ENCODE measurements around the gene ADH7.
A peak's percentile ranks its signal among the peaks of the same experiment; 100 is the strongest.
"Not testable (repeated sequence)": the region's sequence is repeated elsewhere in the genome, so short reads cannot be mapped to it uniquely, and the experiment has no call there.

Gene ADH7

DNA sequence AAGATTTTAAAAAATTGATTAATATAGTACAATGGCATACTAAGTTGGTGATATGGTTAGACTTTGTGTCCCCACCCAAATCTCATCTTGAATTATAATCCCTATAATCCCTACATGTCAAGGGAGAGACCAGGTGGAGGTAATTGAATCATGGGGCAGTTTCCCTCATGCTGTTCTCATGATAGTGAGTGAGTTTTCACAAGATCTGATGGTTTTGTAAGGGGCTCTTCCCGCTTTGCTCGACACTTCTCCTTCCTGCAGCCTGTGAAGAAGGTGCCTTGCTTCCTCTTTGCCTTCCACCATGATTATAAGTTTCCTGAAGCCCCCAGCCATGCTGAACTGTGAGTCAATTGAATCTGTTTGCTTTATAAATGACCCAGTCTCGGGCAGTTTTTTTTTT is 20.2 kb downstream of the ADH7 start:
- DNase-seq = not testable (repeated sequence)

- no peak for DNase-seq
These were observed 20.7 kb downstream of the ADH7 start for GRCh38 chr4:99414401-99414800.

DNA sequence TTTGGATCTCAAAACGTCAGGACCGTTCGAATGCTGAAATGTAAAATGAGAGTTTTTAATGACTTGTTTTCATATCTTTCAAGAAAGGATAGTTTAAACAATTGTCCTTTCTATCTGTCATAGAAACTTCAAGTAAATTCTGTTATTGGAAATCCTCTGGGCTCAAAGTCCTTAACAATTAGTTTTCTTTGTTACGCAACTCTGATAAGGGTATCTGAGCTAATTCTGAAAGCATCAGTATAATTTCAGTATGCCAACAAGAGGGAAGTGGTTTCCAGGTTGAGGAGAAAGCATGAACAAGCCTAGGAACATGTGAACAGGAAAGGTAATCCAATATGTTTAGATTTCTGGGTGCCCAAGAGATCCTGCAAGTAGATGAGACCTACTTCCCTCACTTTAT is 22.0 kb downstream of the ADH7 start:
- DNase-seq = no peak

DNA sequence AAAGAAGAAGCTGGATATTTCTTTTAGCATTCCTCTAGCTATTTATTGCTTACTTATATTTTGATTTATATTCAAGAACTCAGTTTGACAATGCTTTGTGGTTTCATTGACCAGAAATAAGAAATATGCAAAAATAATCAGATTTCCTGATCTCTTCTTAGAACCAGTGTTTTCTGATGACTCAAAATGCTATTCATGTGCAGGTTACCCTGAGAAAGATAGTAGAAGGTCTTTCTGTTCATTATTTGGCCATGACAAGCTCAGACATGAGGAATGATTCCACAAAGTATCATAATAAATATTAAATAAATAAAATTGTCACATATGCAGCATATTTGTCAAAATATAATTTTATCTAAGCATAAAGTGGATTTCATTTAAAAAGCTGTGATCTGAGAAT is 24.1 kb downstream of the ADH7 start:
- no peak for DNase-seq

DNA sequence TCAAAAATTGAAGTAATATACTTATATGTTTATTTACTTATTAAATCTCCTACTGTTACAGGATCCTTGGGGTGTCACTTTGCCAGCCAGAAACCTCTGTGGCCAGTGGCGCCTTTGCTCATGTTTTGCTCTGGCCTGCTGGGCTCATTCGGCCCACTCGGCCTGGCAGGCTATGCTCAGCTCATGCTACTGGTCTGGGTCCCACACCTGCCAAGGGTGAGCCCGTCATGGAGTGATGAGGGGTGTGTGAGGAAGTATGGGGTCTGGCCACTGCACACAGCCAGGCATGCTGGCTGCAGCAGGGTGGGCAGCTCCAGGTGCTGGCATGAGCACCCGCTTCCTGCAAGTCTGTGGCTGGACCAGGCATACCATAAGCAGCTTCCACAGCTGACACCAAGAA is 25.1 kb downstream of the ADH7 start:
- DNase-seq = no peak

- DNase-seq = no peak
These were observed 26.8 kb downstream of the ADH7 start for GRCh38 chr4:99408346-99408745.

- peak; percentile 83 for DNase-seq
These were observed 29.6 kb downstream of the ADH7 start for GRCh38 chr4:99405433-99406115.

DNA sequence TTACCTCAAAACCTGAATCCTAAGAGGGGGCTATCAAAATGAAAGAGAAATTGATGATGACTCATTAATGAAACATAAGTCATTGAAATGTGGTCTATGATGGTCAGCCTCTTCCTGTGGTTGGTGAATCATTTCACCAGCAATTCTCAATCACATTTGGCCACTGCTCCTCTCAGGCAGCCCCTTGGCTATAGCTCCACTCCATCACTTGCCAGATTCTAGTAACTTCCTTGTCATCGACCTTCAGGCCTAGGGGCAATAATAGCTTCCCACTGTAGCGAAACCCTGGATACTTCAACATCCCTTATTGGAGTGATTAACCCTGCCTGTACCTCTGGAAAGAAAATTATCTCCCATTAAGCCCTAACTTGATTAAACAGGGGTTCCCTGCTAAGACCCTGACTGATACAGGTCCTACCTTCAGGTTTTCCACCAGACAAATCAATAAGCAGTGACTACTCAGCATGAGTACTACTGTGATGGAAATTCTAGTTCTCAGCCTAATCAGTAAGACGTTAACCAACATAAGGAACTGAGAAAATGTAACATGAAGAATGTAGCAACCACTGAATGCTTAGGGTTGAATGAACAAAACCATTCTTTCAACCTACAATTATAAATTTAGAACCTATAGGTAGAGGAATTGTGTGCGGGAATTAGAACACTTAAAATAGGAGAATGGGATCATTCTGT is 30.4 kb downstream of the ADH7 start:
- DNase-seq = no peak

GRCh38 chr4:99403380-99404184 is 31.6 kb downstream of the ADH7 start:
- DNase-seq = no peak

DNA sequence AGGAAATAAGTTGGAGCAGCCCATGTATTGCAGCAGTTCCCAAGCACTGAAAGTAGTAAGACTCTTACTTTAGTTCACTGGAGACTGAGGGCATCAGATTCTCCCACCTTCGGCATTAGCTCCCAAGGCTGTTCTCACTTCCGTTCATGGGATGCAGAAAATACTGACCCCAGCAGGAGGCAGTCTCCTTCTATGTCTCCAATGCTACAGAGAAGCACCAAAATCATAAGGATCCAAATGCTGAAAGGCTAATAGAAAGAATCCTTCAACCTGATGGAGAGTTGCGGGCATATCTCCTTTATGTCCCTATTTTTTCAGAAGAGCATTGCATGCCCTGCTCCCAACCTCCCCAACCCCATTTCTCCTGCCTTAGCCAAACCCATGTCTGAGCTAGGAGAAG is 32.4 kb downstream of the ADH7 start:
- no peak for DNase-seq

DNA sequence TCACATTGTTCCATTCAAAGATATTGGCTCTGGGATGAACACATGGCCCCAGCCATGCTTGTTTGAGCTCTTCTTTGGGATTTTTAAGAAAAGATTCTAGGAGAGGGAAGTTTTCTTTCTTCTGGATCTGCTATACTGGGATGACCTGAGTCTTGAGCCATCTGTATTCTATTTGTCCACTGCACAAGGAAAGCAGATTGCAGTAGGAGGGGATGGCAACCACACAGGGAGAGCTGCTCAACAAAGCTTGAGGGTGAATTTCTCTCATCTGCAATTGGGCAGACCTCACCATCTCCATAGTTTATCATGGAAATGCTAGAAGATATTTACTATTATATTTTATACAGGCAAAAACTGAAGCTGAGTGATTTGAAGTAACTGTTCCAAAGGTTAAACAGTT is 34.3 kb downstream of the ADH7 start:
- no peak for DNase-seq

GRCh38 chr4:99399017-99399416 is 36.1 kb downstream of the ADH7 start:
- DNase-seq = no peak

GRCh38 chr4:99395595-99396364 is 39.4 kb downstream of the ADH7 start:
- DNase-seq = no peak

DNA sequence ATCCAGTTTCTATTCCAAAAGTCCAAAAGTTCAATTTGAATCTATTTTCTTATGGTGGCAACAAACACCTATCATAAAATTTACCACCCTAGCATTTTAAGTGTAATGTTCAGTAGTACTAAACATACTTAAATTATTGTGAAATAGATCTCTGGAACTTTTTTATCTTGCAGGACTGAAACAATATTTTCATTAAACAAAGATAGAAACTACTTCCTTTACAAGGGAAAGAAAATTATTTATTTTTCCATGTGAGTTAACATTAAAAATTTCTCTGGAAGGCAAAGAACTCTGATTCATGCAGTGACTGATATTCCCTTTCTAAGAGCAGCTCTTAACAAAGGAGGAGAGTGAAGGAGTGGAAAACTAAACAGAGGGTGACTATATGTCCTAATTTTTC is 40.2 kb downstream of the ADH7 start:
- no peak for DNase-seq

DNA sequence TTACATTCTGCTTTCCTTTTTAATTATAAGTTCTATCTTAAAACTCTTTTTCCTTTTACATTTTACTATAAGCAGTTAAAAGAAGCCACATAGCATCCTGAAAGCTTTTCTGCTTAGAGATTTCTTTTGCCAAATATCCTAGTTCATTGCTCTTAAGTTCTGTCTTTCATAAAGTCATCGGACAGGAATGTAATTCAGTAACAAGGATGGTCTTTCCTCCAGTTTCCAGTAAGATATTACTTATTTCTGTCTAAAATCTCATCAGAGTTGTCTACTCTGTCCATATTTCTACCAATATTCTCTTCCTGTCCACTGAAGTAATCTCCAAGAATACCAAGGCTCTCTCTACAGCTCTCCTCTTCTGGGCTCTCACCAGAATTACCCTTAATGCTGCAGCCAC is 45.1 kb downstream of the ADH7 start:
- DNase-seq = no peak

- DNase-seq = no peak
These were observed 45.5 kb downstream of the ADH7 start for GRCh38 chr4:99389606-99390005.

GRCh38 chr4:99383833-99384392 is 51.2 kb downstream of the ADH7 start:
- DNase-seq = no peak

- DNase-seq = no peak
These were observed 51.7 kb downstream of the ADH7 start for GRCh38 chr4:99383399-99383798.

DNA sequence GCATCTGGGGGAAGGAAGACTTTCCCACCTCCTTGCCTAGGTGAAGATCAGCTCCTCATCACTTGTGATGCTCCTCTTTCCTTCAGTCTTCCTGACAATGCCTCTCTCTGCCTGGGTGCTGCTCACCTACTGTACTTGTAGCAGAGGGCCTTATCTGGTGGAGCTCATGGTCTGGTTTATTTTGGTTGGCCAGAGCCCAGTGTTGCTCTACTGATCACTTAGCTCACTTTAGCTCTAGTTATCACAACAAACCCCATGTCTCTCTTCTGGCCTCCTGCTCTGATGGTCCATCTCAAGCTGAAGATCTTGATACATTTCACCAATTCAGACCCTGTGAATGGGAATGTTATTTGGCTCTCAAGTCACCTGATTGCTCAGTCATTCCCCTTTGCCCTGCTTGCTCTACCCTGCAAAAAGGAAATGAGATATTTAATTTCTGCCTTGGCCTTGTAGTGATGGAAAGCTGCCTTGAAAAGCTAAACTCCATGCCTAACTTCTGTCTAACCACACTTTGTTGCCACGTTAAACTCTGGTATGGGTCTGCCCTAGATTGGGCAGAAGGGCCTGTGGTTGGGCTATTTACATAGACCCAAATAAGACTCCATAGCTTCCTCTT is 52.3 kb downstream of the ADH7 start:
- DNase-seq = no peak

DNA sequence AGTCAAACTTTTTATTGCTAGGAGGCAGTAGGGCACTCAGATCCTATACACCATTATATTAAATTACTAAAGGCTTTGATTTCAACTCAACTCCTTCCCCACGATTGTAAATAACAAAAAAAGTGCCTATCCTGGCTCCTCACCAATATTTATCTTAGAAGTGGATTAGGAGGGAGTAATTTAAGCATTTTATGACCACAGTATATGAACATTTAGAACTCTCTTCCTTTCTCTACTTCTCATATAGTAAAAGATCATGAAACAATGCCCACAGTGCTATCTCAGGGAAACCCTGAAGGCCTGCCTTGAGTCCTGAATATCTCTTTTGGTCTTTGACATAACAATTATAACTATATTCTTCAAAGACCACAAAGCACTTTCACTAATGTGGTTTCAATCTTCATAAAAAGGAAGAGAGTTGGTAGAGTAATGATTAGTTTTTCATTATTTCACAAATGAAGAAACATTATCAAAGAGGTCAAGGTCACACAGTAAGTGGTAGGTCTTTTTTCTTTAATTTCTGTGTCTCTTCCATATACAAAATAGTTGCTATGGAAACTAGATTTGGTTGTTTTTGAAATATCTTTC is 53.5 kb downstream of the ADH7 start:
- DNase-seq = no peak

GRCh38 chr4:99379571-99379970 is 55.6 kb downstream of the ADH7 start:
- no peak for DNase-seq

GRCh38 chr4:99378876-99379275 is 56.3 kb downstream of the ADH7 start:
- no peak for DNase-seq

All from islet precursor cell (in vitro differentiated cells).